GM23248 (cell line): ENCODE results near the gene CSRP1. TPM values are rescaled to one million over a fixed set of nuclear protein-coding genes. Genes with fewer than 3 reads are reported as not detected.
"Not testable (repeated sequence)": the region's sequence is repeated elsewhere in the genome, so short reads cannot be mapped to it uniquely, and the experiment has no call there.

Experiments used
- DNase-seq: peaks from one replicate; pipeline ENCODE4 v3.0.0-alpha.2; 2015
- H2AFZ ChIP-seq: fragments of 200-600 bp; sonication (generic); 2 replicates; pipeline ENCODE4 v1.6.1; 2016; ENCODE audit warnings: antibody characterized with exemption
- H3F3A ChIP-seq: fragments of 200-600 bp; sonication (generic); 2 replicates; pipeline ENCODE4 v1.6.1; 2016; ENCODE audit warnings: mild to moderate bottlenecking, antibody characterized with exemption, mixed run types; ENCODE audit not compliant: insufficient read depth
- H3K27ac ChIP-seq: fragments of 200-600 bp; sonication (generic); 2 replicates; pipeline ENCODE4 v1.5.1; 2016; ENCODE audit warnings: mild to moderate bottlenecking
- H3K27me3 ChIP-seq: fragments of 200-600 bp; sonication (generic); replicated peaks from 2 replicates; pipeline ENCODE4 v1.6.1; 2016; ENCODE audit warnings: mild to moderate bottlenecking; ENCODE audit not compliant: insufficient read depth
- H3K36me3 ChIP-seq: fragments of 200-600 bp; sonication (generic); 2 replicates; pipeline ENCODE4 v1.6.1; 2016; ENCODE audit warnings: low read depth, mild to moderate bottlenecking
- H3K4me1 ChIP-seq: fragments of 200-600 bp; sonication (generic); 2 replicates; pipeline ENCODE4 v1.6.1; 2016; ENCODE audit warnings: mild to moderate bottlenecking; ENCODE audit not compliant: insufficient read depth
- H3K4me2 ChIP-seq: fragments of 200-600 bp; sonication (generic); one replicate; pipeline ENCODE4 v1.6.1; 2016; ENCODE audit warnings: mild to moderate bottlenecking; ENCODE audit not compliant: unreplicated experiment
- H3K4me3 ChIP-seq: fragments of 200-600 bp; sonication (generic); 2 replicates; pipeline ENCODE4 v1.5.1; 2016; ENCODE audit warnings: mild to moderate bottlenecking
- H3K79me2 ChIP-seq: fragments of 200-600 bp; sonication (generic); 2 replicates; pipeline ENCODE4 v1.6.1; 2016; ENCODE audit warnings: mild to moderate bottlenecking; ENCODE audit not compliant: insufficient read depth
- H3K9ac ChIP-seq: fragments of 200-600 bp; sonication (generic); 2 replicates; pipeline ENCODE4 v1.6.1; 2016; ENCODE audit warnings: mild to moderate bottlenecking
- H3K9me2 ChIP-seq: fragments of 200-600 bp; sonication (generic); 2 replicates; pipeline ENCODE4 v1.6.1; 2016; ENCODE audit warnings: mixed run types, mild to moderate bottlenecking, moderate library complexity; ENCODE audit not compliant: insufficient read depth
- H3K9me3 ChIP-seq: fragments of 200-600 bp; sonication (generic); one replicate; pipeline ENCODE4 v1.6.1; 2017; ENCODE audit warnings: low read depth
- H4K20me1 ChIP-seq: fragments of 200-600 bp; sonication (generic); 2 replicates; pipeline ENCODE4 v1.6.0; 2016; ENCODE audit not compliant: insufficient read depth
- EZH2 ChIP-seq: fragments of 200-600 bp; sonication (generic); IDR thresholded peaks from 2 replicates; pipeline ENCODE4 v1.6.1; 2018; ENCODE audit warnings: antibody characterized with exemption, mild to moderate bottlenecking; ENCODE audit not compliant: insufficient read depth, poor library complexity, severe bottlenecking
- EZH2phosphoT487 ChIP-seq: fragments of 200-600 bp; sonication (generic); IDR thresholded peaks from 2 replicates; pipeline ENCODE4 v1.6.1; 2018; ENCODE audit warnings: antibody characterized with exemption, moderate library complexity, mild to moderate bottlenecking, low read depth; ENCODE audit not compliant: insufficient read depth
- WGBS, 2 experiments: methylation state at CpG; one replicate each; pipeline ENCODE4 v1.1.6; 2015 to 2017; ENCODE audit warnings: low lambda C conversion rate in 2 of 2, low coverage in 1 of 2; ENCODE audit errors: missing lambda C conversion rate in 2 of 2; 5-methylcytosine and 5-hydroxymethylcytosine counted together
- in situ Hi-C: fragments of 300-500 bp; cut with MboI; formaldehyde crosslinking; loops from 2 replicates; pipeline ENCODE4 v1.15.0; 2020
- polyA plus RNA-seq: library from polyadenylated mRNA; unstranded; fragments of >200 nt; fragmentation: Nextera tagmentation; extraction: Ambion mirVana; gene quantifications from 2 replicates; pipeline ENCODE4 v1.2.1, GENCODE V29; 2016
- total RNA-seq: library from RNA; depleted of rRNA; stranded (reverse); fragments of >200 nt; shearing (Covaris generic); gene quantifications from 2 replicates; pipeline ENCODE4 v1.2.3, GENCODE V29; 2014

The CSRP1 gene
- total and polyA plus RNA-seq, 2 experiments from 2014 or later, result 510 to 1,160 TPM

DNA sequence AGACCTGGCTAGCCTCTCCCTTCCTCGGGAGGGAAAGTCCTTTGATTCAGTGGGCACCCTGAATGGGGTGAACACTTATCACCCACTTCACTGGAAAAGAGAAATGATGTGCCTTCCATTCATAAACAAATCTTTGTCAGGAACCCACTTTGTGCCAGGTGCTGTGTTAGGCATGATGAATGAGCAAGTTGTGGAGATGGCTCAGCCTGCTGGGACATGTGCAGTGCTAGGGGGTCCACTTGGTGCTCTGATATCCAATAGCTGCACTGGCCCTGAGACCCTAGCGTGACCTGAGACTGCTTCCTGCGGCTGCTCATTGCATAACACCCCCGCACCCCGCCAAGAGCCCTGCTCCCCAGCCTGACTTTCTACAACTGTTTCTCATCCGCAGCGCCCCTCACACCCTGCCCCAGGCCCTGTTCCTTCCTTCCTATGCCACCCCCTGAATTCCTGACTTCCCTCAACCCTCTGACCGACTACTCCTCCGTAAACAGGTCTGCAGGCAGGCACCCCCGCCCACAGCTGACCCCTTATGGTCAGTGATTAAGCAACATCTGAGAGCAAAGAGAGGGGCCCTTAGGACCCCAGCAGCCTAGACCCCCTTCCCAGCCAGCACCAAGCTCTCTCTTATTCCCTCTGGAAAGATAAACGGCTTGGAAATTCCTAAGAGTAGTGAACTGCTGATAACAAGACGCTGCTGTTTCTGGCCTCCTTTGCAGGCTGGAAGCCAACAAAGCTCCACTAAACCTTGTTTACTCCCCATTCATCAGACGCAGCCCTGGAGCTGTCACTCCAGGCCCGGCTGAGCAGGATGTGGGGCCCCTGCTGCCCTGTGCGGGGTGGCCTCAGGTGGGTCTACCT lies 12.9 kb downstream of the CSRP1 start:
- H3K36me3 ChIP-seq, result peaks cover 45% of the 10 kb centered on the region
- H3K9me2 ChIP-seq, result no peaks in the 10 kb centered on the region
- peaks cover 64% of the 10 kb centered on the region for H3F3A ChIP-seq
- WGBS, 2 experiments, result 85 to 86% methylated on average over 15 of the region's 15 CpGs
- H3K27ac ChIP-seq, result peak overlapping the region; percentile 12; the same call in 1 of the 2 replicates
- H3K27me3 ChIP-seq, result no peaks in the 10 kb centered on the region
- peaks cover 87% of the 10 kb centered on the region for H3K79me2 ChIP-seq
- no peak overlapping the region for H3K4me2 ChIP-seq
- no peak for DNase-seq
- in situ Hi-C loops, result no loop called here
- H3K9ac ChIP-seq, result no peak overlapping the region
- H2AFZ ChIP-seq, result no peak overlapping the region
- peaks cover 48% of the 10 kb centered on the region for H3K4me1 ChIP-seq
- no peak for TF ChIP-seq EZH2
- TF ChIP-seq EZH2phosphoT487, result no peak
- H4K20me1 ChIP-seq, result no peaks in the 10 kb centered on the region
- H3K9me3 ChIP-seq, result no peaks in the 10 kb centered on the region
- H3K4me3 ChIP-seq, result no peak overlapping the region

DNA sequence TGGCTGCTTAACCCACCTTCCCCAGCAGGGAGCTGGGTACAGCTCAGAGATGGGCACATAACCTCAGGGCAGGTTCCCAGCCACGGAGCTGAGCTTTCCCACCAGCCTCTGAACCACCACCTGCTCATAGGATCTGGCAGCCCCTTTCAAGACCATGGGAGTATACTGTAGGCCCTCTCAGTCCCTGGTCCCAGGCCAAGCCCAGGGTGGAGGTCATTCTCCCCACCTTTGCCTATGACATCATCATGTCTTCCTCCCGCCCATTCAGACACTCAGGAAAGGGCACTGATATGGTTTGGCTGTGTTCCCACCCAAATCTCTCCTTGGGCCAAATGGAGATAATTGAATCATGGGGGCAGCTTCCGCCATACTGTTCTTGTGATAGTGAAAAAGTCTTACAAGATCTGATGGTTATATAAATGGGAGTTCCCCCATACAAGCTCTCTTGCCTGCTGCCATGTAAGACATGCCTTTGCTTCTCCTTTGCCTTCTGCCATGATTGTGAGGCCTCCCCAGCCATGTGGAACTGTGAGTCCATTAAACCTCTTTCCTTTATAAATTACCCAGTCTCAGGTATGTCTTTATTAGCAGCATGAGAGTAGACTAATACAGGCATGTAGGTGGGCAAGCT lies 13.8 kb downstream of the CSRP1 start:
- peaks cover 57% of the 10 kb centered on the region for H3K4me1 ChIP-seq
- peaks cover 72% of the 10 kb centered on the region for H3F3A ChIP-seq
- H3K9me2 ChIP-seq, H3K4me3 ChIP-seq, H3K4me2 ChIP-seq, H3K27ac ChIP-seq, H3K9ac ChIP-seq, H4K20me1 ChIP-seq, H3K9me3 ChIP-seq, H2AFZ ChIP-seq, in situ Hi-C loops, H3K27me3 ChIP-seq, DNase-seq: not testable (repeated sequence)
- peaks cover 52% of the 10 kb centered on the region for H3K36me3 ChIP-seq
- 97 to 100% methylated on average over 3 of the region's 3 CpGs for WGBS, 2 experiments
- peaks cover 87% of the 10 kb centered on the region for H3K79me2 ChIP-seq

DNA sequence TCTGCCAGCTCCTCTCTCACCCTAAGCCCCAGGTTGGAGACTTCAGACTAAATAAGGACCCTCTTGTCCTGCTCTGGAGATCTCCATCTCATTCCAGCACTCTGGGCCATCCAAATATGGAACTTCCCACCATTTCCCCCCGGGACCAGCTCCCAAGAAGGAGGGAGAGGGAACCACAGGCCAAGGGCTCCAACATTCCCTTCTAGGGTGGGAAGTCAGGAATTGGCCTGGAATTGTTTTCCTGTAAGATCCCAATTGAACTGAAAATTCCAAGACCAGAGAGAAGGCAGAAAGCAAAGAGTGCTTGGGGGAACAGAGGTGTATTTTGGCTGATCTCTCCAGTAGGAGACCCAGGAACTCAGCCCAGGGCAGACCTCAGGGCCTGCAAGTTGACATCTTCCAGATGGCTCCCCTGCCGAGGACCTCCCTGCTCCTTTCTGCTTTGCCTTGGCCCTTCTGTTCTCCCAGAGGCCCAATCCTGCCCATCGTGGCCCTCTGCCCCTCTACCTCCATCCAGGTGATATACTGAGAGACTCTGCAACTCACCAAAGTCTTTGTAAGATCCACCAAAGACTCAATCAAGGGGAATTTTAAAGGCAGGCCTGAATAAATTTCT lies 14.9 kb downstream of the CSRP1 start:
- H3K4me1 ChIP-seq, result peaks cover 62% of the 10 kb centered on the region
- WGBS, 2 experiments, result 38 to 52% methylated on average over 3 of the region's 3 CpGs

DNA sequence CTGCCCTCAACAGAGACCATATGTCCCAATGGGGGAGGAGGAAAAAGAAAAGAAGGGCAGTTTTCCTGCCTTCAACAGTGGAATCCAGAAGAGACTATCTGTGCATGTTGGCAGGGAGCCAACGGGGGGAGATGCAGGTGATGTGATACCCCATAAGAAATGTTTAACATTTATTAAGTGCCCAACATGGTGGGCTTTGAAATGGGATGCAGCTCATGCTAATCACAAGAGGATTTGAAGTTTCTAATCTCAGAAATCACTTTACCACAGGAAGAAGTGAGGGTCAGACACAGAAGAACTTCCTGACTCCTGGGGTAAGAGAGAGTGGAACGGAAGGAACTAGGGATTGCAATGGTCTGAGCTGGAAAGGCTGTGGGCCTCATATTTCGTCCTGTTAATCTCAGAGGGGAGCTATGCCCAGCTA lies 16.2 kb downstream of the CSRP1 start:
- H3F3A ChIP-seq, result peaks cover 78% of the 10 kb centered on the region
- TF ChIP-seq EZH2 (no peak), EZH2phosphoT487 (no peak)
- no peaks in the 10 kb centered on the region for H3K27me3 ChIP-seq
- no peak overlapping the region for H2AFZ ChIP-seq
- H3K9me2 ChIP-seq, result no peaks in the 10 kb centered on the region
- H3K9ac ChIP-seq, result no peak overlapping the region
- in situ Hi-C loops, result no loop called here
- H3K36me3 ChIP-seq, result peaks cover 62% of the 10 kb centered on the region
- no peak overlapping the region for H3K4me3 ChIP-seq
- H3K27ac ChIP-seq, result peak overlapping the region; percentile 94
- peaks cover 51% of the 10 kb centered on the region for H3K4me1 ChIP-seq
- no peaks in the 10 kb centered on the region for H4K20me1 ChIP-seq
- peaks cover 64% of the 10 kb centered on the region for H3K79me2 ChIP-seq
- H3K9me3 ChIP-seq, result no peaks in the 10 kb centered on the region
- no peak overlapping the region for H3K4me2 ChIP-seq
- DNase-seq, result no peak
- 53 to 62% methylated on average over 3 of the region's 3 CpGs for WGBS, 2 experiments

More for the DNA sequence above, 14.9 kb downstream of the CSRP1 start:
- TF ChIP-seq EZH2, result no peak
- TF ChIP-seq EZH2phosphoT487, result no peak
- DNase-seq, result no peak
- peaks cover 77% of the 10 kb centered on the region for H3K79me2 ChIP-seq
- H3K4me2 ChIP-seq, result no peak overlapping the region
- H2AFZ ChIP-seq, result no peak overlapping the region
- H3K9me3 ChIP-seq, result no peaks in the 10 kb centered on the region
- H3K27ac ChIP-seq, result peak overlapping the region; percentile 94
- no peaks in the 10 kb centered on the region for H4K20me1 ChIP-seq
- H3K4me3 ChIP-seq, result no peak overlapping the region
- H3K27me3 ChIP-seq, result no peaks in the 10 kb centered on the region
- in situ Hi-C loops, result no loop called here
- H3F3A ChIP-seq, result peaks cover 79% of the 10 kb centered on the region
- H3K36me3 ChIP-seq, result peaks cover 53% of the 10 kb centered on the region
- H3K9me2 ChIP-seq, result no peaks in the 10 kb centered on the region
- no peak overlapping the region for H3K9ac ChIP-seq
